ENCODE measurements around the gene CADM1.

Gene CADM1

GRCh38 chr11:115244758-115245157, 259.5 kb downstream of the CADM1 start:
- no peak for DNase-seq (ENCODE audit: low spot score)

GRCh38 chr11:115244296-115244695, 259.9 kb downstream of the CADM1 start:
- DNase-seq (ENCODE audit: low spot score): no peak

- DNase-seq (ENCODE audit: low spot score): no peak
Observed at GRCh38 chr11:115242982-115243381, 261.2 kb downstream of the CADM1 start.

DNA sequence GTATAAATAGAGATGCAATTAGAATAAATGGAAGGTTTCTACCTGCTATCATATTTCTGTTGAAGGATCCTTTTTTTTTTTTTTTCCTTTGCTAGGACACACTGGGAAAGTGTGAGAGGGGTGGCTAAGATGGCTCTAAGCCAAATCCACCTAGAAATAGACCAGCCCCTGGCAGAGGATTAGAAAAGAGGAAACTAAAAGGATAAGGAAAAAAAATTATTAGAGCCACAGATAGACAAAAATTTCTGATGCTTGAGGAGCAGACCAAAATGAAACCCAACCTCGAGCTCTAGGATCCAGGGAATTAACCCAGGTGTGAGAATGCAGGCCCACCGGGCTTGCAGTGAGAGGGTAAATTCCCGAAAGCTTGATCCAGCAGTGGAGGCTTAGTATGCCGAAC, 262.3 kb downstream of the CADM1 start:
- DNase-seq (ENCODE audit: low spot score): no peak

- no peak for DNase-seq (ENCODE audit: low spot score)
Observed at GRCh38 chr11:115238791-115239190, 265.4 kb downstream of the CADM1 start.

- no peak for DNase-seq (ENCODE audit: low spot score)
Observed at GRCh38 chr11:115238086-115238485, 266.1 kb downstream of the CADM1 start.

GRCh38 chr11:115237578-115237977, 266.6 kb downstream of the CADM1 start:
- DNase-seq (ENCODE audit: low spot score): no peak

GRCh38 chr11:115234794-115235193, 269.4 kb downstream of the CADM1 start:
- no peak for DNase-seq (ENCODE audit: low spot score)

GRCh38 chr11:115226556-115226955, 277.7 kb downstream of the CADM1 start:
- no peak for DNase-seq (ENCODE audit: low spot score)

- DNase-seq (ENCODE audit: low spot score): no peak
Observed at GRCh38 chr11:115224551-115224950, 279.7 kb downstream of the CADM1 start.

- no peak for DNase-seq (ENCODE audit: low spot score)
Observed at GRCh38 chr11:115222863-115223530, 281.2 kb downstream of the CADM1 start.

DNA sequence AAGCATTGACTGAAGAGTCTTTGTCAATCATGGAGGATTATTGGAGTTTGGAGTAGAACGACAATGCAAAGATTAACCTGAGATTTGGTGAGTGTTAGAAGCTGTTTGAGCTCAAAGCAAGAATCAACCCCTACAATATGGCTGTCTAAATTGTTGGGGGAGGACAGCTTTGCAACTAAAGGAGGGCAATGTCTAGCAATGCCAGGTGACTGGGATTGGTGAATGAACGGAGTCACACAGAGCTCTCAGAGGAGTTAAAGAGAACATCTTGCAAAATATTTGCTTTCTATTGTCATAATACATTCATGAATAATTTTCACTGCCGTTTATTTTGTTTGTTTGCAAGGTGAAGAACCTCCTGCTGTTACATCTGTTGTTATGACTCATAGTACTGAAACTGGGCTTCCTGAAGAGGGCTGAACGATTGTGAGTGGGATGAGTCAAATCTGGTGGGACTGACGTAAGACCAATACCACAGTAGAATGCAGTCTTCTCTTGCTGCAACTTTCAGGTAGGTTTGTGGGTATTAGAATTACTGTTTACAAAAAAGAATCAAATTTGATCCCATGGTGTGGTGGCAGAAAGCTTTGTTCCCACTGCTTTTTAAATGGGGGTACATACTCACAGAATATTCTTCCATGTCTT, 281.9 kb downstream of the CADM1 start:
- DNase-seq (ENCODE audit: low spot score): peak; percentile 46

- DNase-seq (ENCODE audit: low spot score): no peak
Observed at GRCh38 chr11:115221461-115222069, 282.6 kb downstream of the CADM1 start.

DNA sequence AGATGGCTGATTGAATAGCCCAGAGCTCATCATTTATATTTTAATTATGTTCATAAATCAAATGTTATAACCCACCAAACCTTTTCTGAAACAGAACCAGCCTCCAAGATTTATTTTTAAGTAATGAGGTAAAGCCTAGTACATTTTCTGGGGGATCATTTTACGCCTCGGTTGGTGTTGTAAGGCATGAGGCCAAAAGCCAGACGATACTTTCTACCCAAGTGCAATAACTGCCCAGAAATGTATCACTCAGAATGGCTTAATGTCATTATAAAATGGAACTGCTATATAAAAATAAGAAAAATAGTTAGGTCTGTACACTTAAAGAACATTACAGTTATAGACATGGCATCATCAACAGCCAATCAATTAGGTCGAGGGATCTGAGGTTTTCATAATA, 283.3 kb downstream of the CADM1 start:
- no peak for DNase-seq (ENCODE audit: low spot score)

DNA sequence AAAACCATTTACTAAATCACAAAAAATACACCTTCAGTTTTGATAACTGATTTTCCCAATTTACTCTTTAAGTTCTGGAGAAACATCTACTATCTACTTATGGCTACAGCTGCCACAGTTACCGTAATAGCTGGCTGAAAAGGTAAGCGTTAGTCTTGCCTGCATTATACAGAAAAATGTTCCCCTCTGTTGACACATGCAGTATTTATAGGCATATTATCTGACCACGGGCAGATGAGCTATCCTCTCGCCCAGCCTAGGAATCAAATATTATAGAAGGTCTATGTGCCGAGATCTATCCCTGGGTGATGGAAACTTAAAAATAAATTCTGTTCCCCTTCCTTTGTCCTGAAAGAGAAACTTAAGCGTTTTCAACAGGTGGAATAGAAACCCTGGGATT, 283.8 kb downstream of the CADM1 start:
- no peak for DNase-seq (ENCODE audit: low spot score)

DNA sequence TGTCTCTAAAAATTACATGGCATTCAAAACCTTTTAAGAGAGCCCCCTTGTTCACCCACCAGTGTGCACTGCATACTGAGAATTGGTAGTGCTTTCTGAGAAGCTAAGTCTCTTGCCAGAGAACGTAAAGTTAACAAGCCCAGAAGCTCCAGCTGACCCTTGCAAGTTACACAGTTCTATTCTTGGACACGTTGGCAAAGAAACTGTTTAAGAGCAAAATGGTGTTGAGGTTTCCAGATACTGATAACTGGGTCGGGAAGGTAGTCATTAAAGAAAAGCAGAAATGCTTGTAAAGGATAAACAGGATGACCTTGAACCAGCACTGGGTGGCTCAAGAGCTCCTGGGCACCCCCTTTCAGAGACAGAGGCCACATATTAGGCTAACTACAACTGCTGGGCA, 284.8 kb downstream of the CADM1 start:
- DNase-seq (ENCODE audit: low spot score): no peak

- DNase-seq (ENCODE audit: low spot score): peak; percentile 44
Observed at GRCh38 chr11:115217726-115218311, 286.4 kb downstream of the CADM1 start.

- DNase-seq (ENCODE audit: low spot score): no peak
Observed at GRCh38 chr11:115215694-115216617, 288.3 kb downstream of the CADM1 start.

GRCh38 chr11:115214644-115215234, 289.5 kb downstream of the CADM1 start:
- no peak for DNase-seq (ENCODE audit: low spot score)

DNA sequence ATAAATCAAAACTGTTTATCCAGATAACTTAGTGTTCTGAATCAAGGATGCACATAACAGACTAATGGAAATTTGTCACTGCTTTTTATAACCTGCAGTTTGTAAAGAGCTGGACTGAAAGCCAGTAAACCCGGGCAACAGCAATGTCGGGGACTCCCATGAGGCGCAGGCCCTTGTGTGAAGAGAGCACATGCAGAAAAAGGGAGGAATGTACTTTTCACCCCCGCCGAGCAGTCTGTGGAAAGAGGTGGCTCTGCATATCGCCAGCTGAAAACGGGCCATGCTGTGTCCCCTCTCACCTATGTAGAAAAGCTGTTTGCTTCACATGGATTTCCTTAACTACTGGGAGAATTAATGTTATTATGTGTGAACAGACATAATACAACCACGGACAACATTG, 291.2 kb downstream of the CADM1 start:
- no peak for DNase-seq (ENCODE audit: low spot score)

DNA sequence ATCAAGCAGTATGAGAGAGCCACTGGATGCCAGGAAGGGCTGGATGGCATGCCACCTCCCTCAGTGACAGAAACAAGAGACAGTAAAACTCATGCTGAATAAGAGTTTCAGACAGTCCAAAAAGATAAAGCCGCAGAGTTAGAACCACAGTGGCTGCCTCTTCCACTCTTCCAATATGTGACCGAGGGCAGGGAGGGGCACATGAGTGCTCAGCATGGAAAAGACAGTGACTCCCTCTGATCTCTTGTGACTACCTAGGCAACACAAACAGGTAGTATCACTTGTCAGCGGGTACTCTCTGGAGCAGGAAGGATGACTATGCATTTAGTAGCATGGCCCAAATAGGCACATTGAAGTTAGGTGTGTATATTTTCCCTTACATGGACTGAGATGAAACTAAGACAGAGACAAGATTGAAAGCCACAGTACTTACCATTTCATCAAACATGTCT, 295.4 kb downstream of the CADM1 start:
- DNase-seq (ENCODE audit: low spot score): no peak

- DNase-seq (ENCODE audit: low spot score): no peak
Observed at GRCh38 chr11:115207916-115208315, 296.3 kb downstream of the CADM1 start.

All from CD4-positive, alpha-beta T cell treated with Interleukin-15 for 4 hours (primary cell).